H1 (cell line): Measurements from ENCODE around the gene PAXX. TPM values are rescaled to one million over a fixed set of nuclear protein-coding genes. Genes with fewer than 3 reads are reported as not detected.

ENCODE experiments used
- CTCF ChIA-PET: fragments of 300-600 bp; sonication (Branson Sonifier 250); formaldehyde crosslinking; loops from one replicate; lab custom pipeline; 2021; ENCODE audit not compliant: partially characterized antibody; lab: Charles Lee
- POLR2A ChIA-PET: fragments of 300-600 bp; sonication (Branson Sonifier 250); formaldehyde crosslinking; loops from one replicate; lab custom pipeline; 2021; ENCODE audit warnings: inconsistent platforms; ENCODE audit not compliant: partially characterized antibody; lab: Charles Lee
- DNase-seq, 2 experiments: peaks; one replicate each; pipeline versions ENCODE4 v3.0.0 to v3.0.0-alpha.2; 2010 to 2022; ENCODE audit warnings: low spot score in 2 of 2, low read depth in 1 of 2, mixed read lengths in 1 of 2
- FAIRE-seq: peaks from 2 replicates; lab custom pipeline; 2011; peaks lifted over from hg19 to GRCh38; lab: Jason Lieb, UNC
- H2AFZ ChIP-seq: 2 replicates; pipeline ENCODE4 v1.8.1; 2012; ENCODE audit warnings: low read length, inconsistent platforms
- H2AK5ac ChIP-seq: 2 replicates; pipeline ENCODE4 v1.6.1; 2013; ENCODE audit warnings: low read depth, low read length
- H2BK120ac ChIP-seq: replicated peaks from 2 replicates; pipeline ENCODE3; 2013; ENCODE audit warnings: low read depth, low read length, inconsistent platforms
- H2BK12ac ChIP-seq: 2 replicates; pipeline ENCODE4 v1.6.1; 2013; ENCODE audit warnings: low read depth, low read length
- H2BK15ac ChIP-seq: 2 replicates; pipeline ENCODE4 v1.6.1; 2013; ENCODE audit warnings: low read length
- H2BK20ac ChIP-seq: 2 replicates; pipeline ENCODE4 v1.6.1; 2013; ENCODE audit warnings: low read length
- H2BK5ac ChIP-seq: 2 replicates; pipeline ENCODE4 v1.6.1; 2013; ENCODE audit warnings: low read depth, low read length
- H3K14ac ChIP-seq: 2 replicates; pipeline ENCODE4 v1.6.1; 2013; ENCODE audit warnings: inconsistent platforms; ENCODE audit not compliant: insufficient read length
- H3K18ac ChIP-seq: 2 replicates; pipeline ENCODE4 v1.6.1; 2013; ENCODE audit warnings: low read length; ENCODE audit errors: extremely low read depth
- H3K23ac ChIP-seq: 2 replicates; pipeline ENCODE4 v1.6.1; 2013; ENCODE audit warnings: inconsistent platforms; ENCODE audit not compliant: insufficient read length
- H3K23me2 ChIP-seq: 2 replicates; pipeline ENCODE4 v1.6.1; 2013; ENCODE audit warnings: low read depth, low read length
- H3K27ac ChIP-seq: 2 replicates; pipeline ENCODE4 v1.6.1; 2011; ENCODE audit warnings: low read depth, low read length, inconsistent platforms
- H3K27me3 ChIP-seq, 4 experiments: replicated peaks in 1 of 4; 1 replicate in 1 of 4; 2 replicates in 3 of 4; pipeline versions ENCODE4 v1.6.1 to v1.8.1; 2011 to 2013; ENCODE audit warnings: low read length in 3 of 4, mild to moderate bottlenecking in 3 of 4, inconsistent platforms in 2 of 4, mixed read lengths in 2 of 4, moderate library complexity in 1 of 4; ENCODE audit not compliant: control insufficient read depth in 3 of 4, insufficient read depth in 3 of 4; ENCODE audit errors: extremely low read depth in 1 of 4
- H3K36me3 ChIP-seq, 4 experiments: 2 replicates each; pipeline versions ENCODE4 v1.6.1 to v1.8.1; 2011 to 2013; ENCODE audit warnings: mild to moderate bottlenecking in 4 of 4, low read length in 3 of 4, moderate library complexity in 2 of 4, control low read depth in 1 of 4, inconsistent platforms in 1 of 4; ENCODE audit not compliant: insufficient read depth in 4 of 4, control insufficient read depth in 2 of 4
- H3K4ac ChIP-seq: replicated peaks from 2 replicates; pipeline ENCODE3; 2013; ENCODE audit warnings: low read length, low read depth, mixed read lengths, inconsistent platforms; ENCODE audit not compliant: insufficient read length
- H3K4me1 ChIP-seq, 4 experiments: replicated peaks in 1 of 4; 1 replicate in 1 of 4; 2 replicates in 3 of 4; pipeline versions ENCODE4 v1.6.1 to v1.8.1; 2011 to 2013; ENCODE audit warnings: low read length in 3 of 4, inconsistent platforms in 2 of 4, mixed read lengths in 1 of 4; ENCODE audit not compliant: insufficient read depth in 4 of 4, control insufficient read depth in 3 of 4
- H3K4me2 ChIP-seq, 2 experiments: 2 replicates each; pipeline versions ENCODE4 v1.6.1 to v1.8.1; 2011 to 2013; ENCODE audit warnings: low read depth in 2 of 2, low read length in 2 of 2, control low read depth in 1 of 2, inconsistent platforms in 1 of 2, mild to moderate bottlenecking in 1 of 2; ENCODE audit not compliant: insufficient read depth in 1 of 2
- H3K4me3 ChIP-seq, 4 experiments: fragments of 200-600, 300-600 bp in 1 of 4; sonication (generic), shearing (Covaris generic), sonication (Bioruptor Twin) in 1 of 4; 2 replicates each; pipeline versions ENCODE4 v1.5.1 to v1.8.1; 2011 to 2016; ENCODE audit warnings: low read length in 4 of 4, low read depth in 3 of 4, control low read depth in 2 of 4, inconsistent platforms in 2 of 4, mild to moderate bottlenecking in 2 of 4, mixed read lengths in 1 of 4, moderate library complexity in 1 of 4; ENCODE audit not compliant: insufficient read depth in 2 of 4; ENCODE audit errors: extremely low read depth in 1 of 4
- H3K56ac ChIP-seq: replicated peaks from 2 replicates; pipeline ENCODE3; 2013; ENCODE audit warnings: low read depth, mild to moderate bottlenecking, mixed read lengths, low read length, inconsistent platforms; ENCODE audit not compliant: insufficient read length
- H3K79me1 ChIP-seq: 2 replicates; pipeline ENCODE4 v1.6.1; 2013; ENCODE audit warnings: low read depth, low read length, control low read depth
- H3K79me2 ChIP-seq, 2 experiments: 2 replicates each; pipeline versions ENCODE4 v1.6.1 to v1.8.1; 2012 to 2013; ENCODE audit warnings: low read length in 2 of 2, mild to moderate bottlenecking in 2 of 2, inconsistent platforms in 1 of 2; ENCODE audit not compliant: insufficient read depth in 2 of 2, control insufficient read depth in 1 of 2
- H3K9ac ChIP-seq, 4 experiments: replicated peaks in 1 of 4; 1 replicate in 1 of 4; 2 replicates in 3 of 4; pipeline versions ENCODE4 v1.6.1 to v1.8.1; 2011 to 2013; ENCODE audit warnings: low read depth in 3 of 4, low read length in 3 of 4, control low read depth in 2 of 4, mild to moderate bottlenecking in 2 of 4, moderate library complexity in 2 of 4, inconsistent platforms in 1 of 4; ENCODE audit errors: extremely low read depth in 1 of 4
- H3K9me3 ChIP-seq, 2 experiments: 2 replicates each; pipeline versions ENCODE4 v1.6.1 to v1.8.1; 2012 to 2013; ENCODE audit warnings: mild to moderate bottlenecking in 2 of 2, moderate library complexity in 2 of 2, control low read depth in 1 of 2, inconsistent platforms in 1 of 2, low read depth in 1 of 2, low read length in 1 of 2, mixed read lengths in 1 of 2; ENCODE audit not compliant: insufficient read depth in 2 of 2
- H4K20me1 ChIP-seq, 2 experiments: replicated peaks in 1 of 2; 2 replicates each; pipeline versions ENCODE3 to v1.8.1; 2011 to 2013; ENCODE audit warnings: inconsistent platforms in 2 of 2, low read length in 2 of 2, mild to moderate bottlenecking in 1 of 2; ENCODE audit not compliant: insufficient read depth in 2 of 2, control insufficient read depth in 1 of 2
- H4K5ac ChIP-seq: 2 replicates; pipeline ENCODE4 v1.6.1; 2013; ENCODE audit warnings: low read length, low read depth, mixed read lengths, inconsistent platforms; ENCODE audit not compliant: insufficient read length
- H4K8ac ChIP-seq: 2 replicates; pipeline ENCODE4 v1.8.0; 2013; ENCODE audit warnings: mild to moderate bottlenecking, moderate library complexity, low read length, inconsistent platforms; ENCODE audit not compliant: insufficient read depth; ENCODE audit errors: extremely low read depth
- H4K91ac ChIP-seq: replicated peaks from 2 replicates; pipeline ENCODE3; 2013; ENCODE audit warnings: low read length, mixed read lengths, inconsistent platforms; ENCODE audit not compliant: insufficient read length
- ATF3 ChIP-seq: IDR thresholded peaks from 2 replicates; pipeline ENCODE4 v1.6.1; 2011; ENCODE audit warnings: low read depth, mild to moderate bottlenecking, low read length; ENCODE audit not compliant: insufficient read depth
- CHD2 ChIP-seq: IDR thresholded peaks from 2 replicates; pipeline ENCODE4 v1.6.1; 2012; ENCODE audit warnings: low read length, improper control_type of control experiment
- E2F6 ChIP-seq: IDR thresholded peaks from 2 replicates; pipeline ENCODE4 v1.6.1; 2012; ENCODE audit warnings: inconsistent platforms
- EP300 ChIP-seq, 2 experiments: IDR thresholded peaks; 1 replicate in 1 of 2; 2 replicates in 1 of 2; pipeline ENCODE4 v1.6.1; 2011 to 2012; ENCODE audit warnings: low read depth in 2 of 2, low read length in 2 of 2, mild to moderate bottlenecking in 2 of 2, borderline replicate concordance in 1 of 2, inconsistent platforms in 1 of 2, moderate library complexity in 1 of 2
- JUND ChIP-seq: IDR thresholded peaks from 2 replicates; pipeline ENCODE4 v1.6.1; 2011; ENCODE audit warnings: mild to moderate bottlenecking, improper control_type of control experiment, low read length
- KDM1A ChIP-seq: fragments of 200-600, 300-600 bp; sonication (generic); IDR thresholded peaks from 2 replicates; pipeline ENCODE4 v1.7.1; 2016; ENCODE audit warnings: mild to moderate bottlenecking, low read length, borderline replicate concordance
- NRF1 ChIP-seq: IDR thresholded peaks from 2 replicates; pipeline ENCODE4 v1.6.1; 2011; ENCODE audit warnings: mild to moderate bottlenecking, low read depth, low read length, improper control_type of control experiment
- POU5F1 ChIP-seq: IDR thresholded peaks from 2 replicates; pipeline ENCODE4 v1.6.1; 2011; ENCODE audit warnings: low read depth, mild to moderate bottlenecking, low read length, moderate library complexity
- SIN3A ChIP-seq, 2 experiments: IDR thresholded peaks in 1 of 2; conservative IDR thresholded peaks in 1 of 2; 2 replicates each; pipeline ENCODE4 v1.6.1; 2011 to 2012; ENCODE audit warnings: low read length in 2 of 2, improper control_type of control experiment in 1 of 2, low read depth in 1 of 2, mild to moderate bottlenecking in 1 of 2
- SP2 ChIP-seq: IDR thresholded peaks from 2 replicates; pipeline ENCODE4 v1.6.1; 2012; ENCODE audit warnings: mild to moderate bottlenecking, low read length, inconsistent platforms
- TCF12 ChIP-seq: IDR thresholded peaks from 2 replicates; pipeline ENCODE4 v1.6.1; 2011; ENCODE audit warnings: low read depth, mild to moderate bottlenecking, low read length
- USF2 ChIP-seq: IDR thresholded peaks from 2 replicates; pipeline ENCODE4 v1.6.1; 2011; ENCODE audit warnings: low read length, improper control_type of control experiment
- WGBS, 2 experiments: shearing (Covaris generic) in 1 of 2; methylation state at CpG; one replicate each; pipeline versions ENCODE4 v1.1.6 to v1.1.7; 2013 to 2015; ENCODE audit warnings: low lambda C conversion rate in 2 of 2, mixed read lengths in 2 of 2, inconsistent platforms in 1 of 2, low coverage in 1 of 2, missing lambda C conversion rate in 1 of 2; ENCODE audit not compliant: insufficient replicate concordance in 2 of 2, insufficient coverage in 1 of 2, insufficient read length in 1 of 2; ENCODE audit errors: extremely low coverage in 1 of 2, missing lambda C conversion rate in 1 of 2; 5-methylcytosine and 5-hydroxymethylcytosine counted together
- polyA plus RNA-seq, 7 experiments: library from polyadenylated mRNA; depleted of rRNA in 3 of 7; stranded (reverse) in 5 of 7; unstranded in 2 of 7; fragments of >200 nt in 5 of 7; fragments of 200-250 nt in 2 of 7; gene quantifications; 1 replicate in 5 of 7; 2 replicates in 1 of 7; 4 replicates in 1 of 7; pipeline versions ENCODE4 v1.2.1 to v1.2.3, GENCODE V29; 2011 to 2013; ENCODE audit warnings: missing spikeins in 2 of 7, mixed read lengths in 2 of 7
- total RNA-seq: library from RNA; stranded (reverse); fragmentation: NEBNext Ultra II Directional; extraction: Animal tissue kit (Norgen Biotek cat#: 25700); gene quantifications from 2 replicates; pipeline ENCODE4 v1.2.1, GENCODE V29; 2021

Gene PAXX
- total and polyA plus RNA-seq, 2 of the 8 experiments (the other 6 are each of a cell fraction or from before 2014, with no cell fraction given), result 43.4 to 45.9 TPM

- WGBS, 2 experiments, result 91 to 100% methylated on average over 2 to 4 of the region's 4 CpGs
- FAIRE-seq, result no peak
- POLR2A ChIA-PET, result no interaction called here
- TF ChIP-seq SIN3A (conservative IDR thresholded peaks at IDR 0.05 in 1 of 2, IDR thresholded peaks at IDR 0.05 in 1 of 2; ENCODE audit: low read depth in 1 of 2, low read length in 2 of 2) (no peak), EP300 (IDR thresholded peaks at IDR 0.05; ENCODE audit: borderline replicate concordance in 1 of 2, low read depth in 2 of 2, low read length in 2 of 2) (no peak), TCF12 (no peak), SP2 (no peak), ATF3 (no peak), USF2 (no peak), JUND (no peak), KDM1A (no peak), E2F6 (no peak), NRF1 (no peak), CHD2 (no peak), POU5F1 (no peak)
Observed at GRCh38 chr9:136956604-136957003, 35.6 kb upstream of the PAXX start.

More at GRCh38 chr9:136956604-136957003, 35.6 kb upstream of the PAXX start:
- Histone ChIP-seq H4K5ac (no peak overlapping the region), H3K9me3 (no peaks in the 10 kb centered on the region), H3K36me3 (no peaks in the 10 kb centered on the region), H3K27ac (no peak overlapping the region), H3K4me2 (no peak overlapping the region), H3K27me3 (no peaks in the 10 kb centered on the region), H3K4me3 (no peak overlapping the region), H3K9ac (no peak overlapping the region), H2BK15ac (no peak overlapping the region), H2AFZ (no peak overlapping the region), H2BK120ac (no peak overlapping the region), H3K23ac (no peak overlapping the region), H2AK5ac (no peak overlapping the region), H4K20me1 (peaks cover 0 to 6% of the 10 kb centered on the region in 2 experiments), H4K8ac (no peak overlapping the region), H2BK5ac (no peak overlapping the region), H3K56ac (no peak overlapping the region), H3K79me1 (no peaks in the 10 kb centered on the region), H3K14ac (no peak overlapping the region), H2BK20ac (no peak overlapping the region), H3K18ac (no peak overlapping the region), H3K23me2 (peaks cover 12% of the 10 kb centered on the region; the same call in 1 of the 2 replicates), H2BK12ac (no peak overlapping the region), H4K91ac (no peak overlapping the region), H3K79me2 (no peaks in the 10 kb centered on the region), H3K4me1 (peaks cover 0 to 2% (median 0%) of the 10 kb centered on the region in 4 experiments; a peak in 2 of 7 replicates), H3K4ac (no peak overlapping the region)
- DNase-seq, result no peak
- CTCF ChIA-PET, result no interaction called here
